ENCODE results near the gene BPNT1. TPM values are rescaled to one million over a fixed set of nuclear protein-coding genes. Genes with fewer than 3 reads are reported as not detected.

The BPNT1 gene
- total RNA-seq, 1 donor from 2014 or later = 23.1 TPM

GRCh38 chr1:220012259-220012658, 77.3 kb downstream of the BPNT1 start:
- DNase-seq (ENCODE audit: extremely low read depth, low read depth, low spot score) = peak; percentile 12

- DNase-seq (ENCODE audit: extremely low read depth, low read depth, low spot score) = no peak
Measured at GRCh38 chr1:220011620-220012019, 78.0 kb downstream of the BPNT1 start.

Other genes with a start within 250 kb of the BPNT1 start
- not detected in 2 replicates for gene SLC30A10, start 161.2 kb downstream of the BPNT1 start, total RNA-seq
- gene EPRS1, start 43.3 kb downstream of the BPNT1 start, total RNA-seq = 69.9 and 79.8 TPM in 2 replicates
- 56.8 and 71.4 TPM in 2 replicates for gene IARS2, start 4.3 kb upstream of the BPNT1 start, total RNA-seq
- 21.4 and 28.9 TPM in 2 replicates for gene RAB3GAP2, start 182.7 kb upstream of the BPNT1 start, total RNA-seq